GM23338 (cell line): ENCODE results near the gene COL25A1. TPM values are rescaled to one million over a fixed set of nuclear protein-coding genes. Genes with fewer than 3 reads are reported as not detected.

Source experiments
- ATAC-seq: fragments of 200-7000 bp; cut with Tn5 transposase; 3 replicates; pipeline ENCODE4 v1.9.1; 2020
- DNase-seq: peaks from one replicate; pipeline ENCODE4 v3.0.0-alpha.2; 2015; ENCODE audit warnings: low spot score
- H2AFZ ChIP-seq: fragments of 200-600 bp; sonication (generic); 2 replicates; pipeline ENCODE4 v1.8.0; 2016; ENCODE audit warnings: antibody characterized with exemption, mild to moderate bottlenecking, moderate library complexity
- H3F3A ChIP-seq: fragments of 200-600 bp; sonication (generic); replicated peaks from 2 replicates; pipeline ENCODE4 v1.8.0; 2017; ENCODE audit warnings: antibody characterized with exemption, mixed run types, low read depth
- H3K27ac ChIP-seq: fragments of 200-600 bp; sonication (generic); 2 replicates; pipeline ENCODE4 v1.6.1; 2016; ENCODE audit warnings: low read depth
- H3K27me3 ChIP-seq: fragments of 200-600 bp; sonication (generic); 2 replicates; pipeline ENCODE4 v1.8.0; 2016; ENCODE audit warnings: mild to moderate bottlenecking, mixed run types, moderate library complexity; ENCODE audit not compliant: insufficient read depth
- H3K36me3 ChIP-seq: fragments of 200-600 bp; sonication (generic); 2 replicates; pipeline ENCODE4 v1.8.0; 2016; ENCODE audit warnings: mild to moderate bottlenecking; ENCODE audit not compliant: insufficient read depth
- H3K4me1 ChIP-seq: fragments of 200-600 bp; sonication (generic); 2 replicates; pipeline ENCODE4 v1.8.0; 2016; ENCODE audit warnings: mild to moderate bottlenecking, moderate library complexity; ENCODE audit not compliant: insufficient read depth
- H3K4me2 ChIP-seq: fragments of 200-600 bp; sonication (generic); 2 replicates; pipeline ENCODE4 v1.7.1; 2017; ENCODE audit warnings: mixed run types
- H3K4me3 ChIP-seq: fragments of 200-600 bp; sonication (generic); 2 replicates; pipeline ENCODE4 v1.6.1; 2016; ENCODE audit warnings: mixed run types
- H3K79me2 ChIP-seq: fragments of 200-600 bp; sonication (generic); replicated peaks from 2 replicates; pipeline ENCODE4 v1.8.0; 2017; ENCODE audit warnings: mild to moderate bottlenecking; ENCODE audit not compliant: insufficient read depth
- H3K9me2 ChIP-seq: fragments of 200-600 bp; sonication (generic); 2 replicates; pipeline ENCODE4 v1.8.0; 2017; ENCODE audit not compliant: insufficient read depth
- H4K20me1 ChIP-seq: fragments of 200-600 bp; sonication (generic); replicated peaks from 2 replicates; pipeline ENCODE4 v1.8.0; 2017; ENCODE audit warnings: mild to moderate bottlenecking; ENCODE audit not compliant: insufficient read depth
- H3K27ac Mint-ChIP-seq: 2 replicates; pipeline ENCODE4 v1.8.0; 2020; ENCODE audit warnings: inconsistent platforms, mild to moderate bottlenecking, moderate library complexity, mixed read lengths
- H3K27me3 Mint-ChIP-seq: 3 replicates; pipeline ENCODE4 v1.8.0; 2022; ENCODE audit warnings: low read depth, mild to moderate bottlenecking, moderate library complexity, mixed read lengths, inconsistent platforms; ENCODE audit not compliant: insufficient read depth, poor library complexity
- H3K36me3 Mint-ChIP-seq: 3 replicates; pipeline ENCODE4 v1.8.0; 2021; ENCODE audit warnings: low read depth, mild to moderate bottlenecking, inconsistent platforms, moderate library complexity, mixed read lengths
- H3K4me1 Mint-ChIP-seq: 3 replicates; pipeline ENCODE4 v1.8.0; 2020; ENCODE audit warnings: mild to moderate bottlenecking, inconsistent platforms, mixed read lengths
- H3K4me3 Mint-ChIP-seq: 3 replicates; pipeline ENCODE4 v1.8.0; 2021; ENCODE audit warnings: moderate library complexity, mild to moderate bottlenecking, inconsistent platforms, mixed read lengths
- H3K9me3 Mint-ChIP-seq: 3 replicates; pipeline ENCODE4 v1.8.0; 2020; ENCODE audit warnings: moderate library complexity, mild to moderate bottlenecking, inconsistent platforms, mixed read lengths
- CREB1 ChIP-seq: fragments of 250-450 bp; sonication (Bioruptor Pico); IDR thresholded peaks from 2 replicates; pipeline ENCODE4 v1.5.0; 2020; ENCODE audit warnings: low read depth, mild to moderate bottlenecking, moderate library complexity
- CTCF ChIP-seq, 2 experiments: fragments of 200-600 bp in 1 of 2; sonication (generic) in 1 of 2; conservative IDR thresholded peaks; 2 replicates each; pipeline versions ENCODE4 v1.5.1 to v1.6.1; 2016 to 2017; ENCODE audit warnings: antibody characterized with exemption in 2 of 2, low read depth in 2 of 2, mild to moderate bottlenecking in 2 of 2, moderate library complexity in 1 of 2
- ETS1 ChIP-seq: IDR thresholded peaks from 2 replicates; pipeline ENCODE4 v1.6.1; 2016; ENCODE audit warnings: antibody characterized with exemption
- EZH2 ChIP-seq: fragments of 200-600 bp; sonication (generic); IDR thresholded peaks from one replicate; pipeline ENCODE4 v1.8.0; 2017; ENCODE audit warnings: antibody characterized with exemption, mild to moderate bottlenecking, low read depth; ENCODE audit not compliant: unreplicated experiment
- EZH2phosphoT487 ChIP-seq: fragments of 200-600 bp; sonication (generic); IDR thresholded peaks from one replicate; pipeline ENCODE4 v1.8.1; 2018; ENCODE audit warnings: antibody characterized with exemption; ENCODE audit not compliant: unreplicated experiment
- JUNB ChIP-seq: IDR thresholded peaks from one replicate; pipeline ENCODE4 v1.6.1; 2016; ENCODE audit warnings: antibody characterized with exemption; ENCODE audit not compliant: unreplicated experiment
- NANOG ChIP-seq: IDR thresholded peaks from 2 replicates; pipeline ENCODE4 v1.6.1; 2016; ENCODE audit warnings: antibody characterized with exemption, borderline replicate concordance
- POLR2AphosphoS5 ChIP-seq: IDR thresholded peaks from 2 replicates; pipeline ENCODE4 v1.6.1; 2016; ENCODE audit warnings: antibody characterized with exemption, low read depth
- REST ChIP-seq: IDR thresholded peaks from one replicate; pipeline ENCODE4 v1.6.1; 2018; ENCODE audit warnings: antibody characterized with exemption; ENCODE audit not compliant: unreplicated experiment
- STAT1 ChIP-seq: IDR thresholded peaks from one replicate; pipeline ENCODE4 v1.6.1; 2016; ENCODE audit warnings: antibody characterized with exemption; ENCODE audit not compliant: unreplicated experiment
- ZNF114 ChIP-seq: fragments of 250-450 bp; sonication (Bioruptor Pico); IDR thresholded peaks from 2 replicates; pipeline ENCODE4 v1.5.0; 2020; ENCODE audit warnings: mild to moderate bottlenecking, moderate library complexity
- ZNF331 ChIP-seq: fragments of 250-450 bp; sonication (Bioruptor Pico); IDR thresholded peaks from 2 replicates; pipeline ENCODE4 v1.5.0; 2020; ENCODE audit warnings: low read depth, mild to moderate bottlenecking, moderate library complexity
- ZNF462 ChIP-seq: fragments of 250-450 bp; sonication (Bioruptor Pico); IDR thresholded peaks from 2 replicates; pipeline ENCODE4 v1.5.0; 2020; ENCODE audit warnings: mild to moderate bottlenecking, moderate library complexity
- polyA plus RNA-seq: library from polyadenylated mRNA; unstranded; fragments of >200 nt; fragmentation: Nextera tagmentation; extraction: Ambion mirVana; gene quantifications from 2 replicates; pipeline ENCODE4 v1.2.1, GENCODE V29; 2016
- total RNA-seq: library from RNA; depleted of rRNA; stranded (reverse); fragments of >200 nt; shearing (Covaris generic); gene quantifications from 2 replicates; pipeline ENCODE4 v1.2.3, GENCODE V29; 2014

COL25A1 gene
- total and polyA plus RNA-seq, 2 experiments from 2014 or later = 3.9 to 5.6 TPM

GRCh38 chr4:109154424-109154823, 148.0 kb downstream of the COL25A1 start:
- no peaks in the 10 kb centered on the region for H3K4me1 ChIP-seq
- no peak for ATAC-seq
- no peak overlapping the region for H3K4me3 ChIP-seq
- DNase-seq = no peak
- H3K9me2 ChIP-seq = no peaks in the 10 kb centered on the region
- no peaks in the 10 kb centered on the region for H3K36me3 ChIP-seq
- H3K4me1 Mint-ChIP-seq = no peaks in the 10 kb centered on the region; the same call in 2 of the 3 replicates
- no peak overlapping the region for H3K4me3 Mint-ChIP-seq
- H4K20me1 ChIP-seq = no peaks in the 10 kb centered on the region
- no peaks in the 10 kb centered on the region for H3K27me3 ChIP-seq
- no peaks in the 10 kb centered on the region for H3K9me3 Mint-ChIP-seq
- H2AFZ ChIP-seq = no peak overlapping the region
- no peaks in the 10 kb centered on the region for H3K36me3 Mint-ChIP-seq
- H3K27me3 Mint-ChIP-seq = no peaks in the 10 kb centered on the region
- TF ChIP-seq EZH2phosphoT487 = no peak
- no peak for TF ChIP-seq JUNB
- TF ChIP-seq STAT1 = no peak
- no peak for TF ChIP-seq EZH2
- TF ChIP-seq ZNF462 (CRISPR knock-in tag) = no peak
- TF ChIP-seq NANOG = no peak
- TF ChIP-seq CTCF (conservative IDR thresholded peaks at IDR 0.05; ENCODE audit: low read depth in 2 of 2) = no peak
- TF ChIP-seq CREB1 (CRISPR knock-in tag) = no peak
- no peak for TF ChIP-seq POLR2AphosphoS5
- TF ChIP-seq ETS1 = no peak
- no peak for TF ChIP-seq ZNF331 (CRISPR knock-in tag)
- no peak for TF ChIP-seq ZNF114 (CRISPR knock-in tag)
- no peak for TF ChIP-seq REST
- no peaks in the 10 kb centered on the region for H3K79me2 ChIP-seq
- no peaks in the 10 kb centered on the region for H3F3A ChIP-seq
- no peak overlapping the region for H3K27ac Mint-ChIP-seq
- H3K4me2 ChIP-seq = no peak overlapping the region
- H3K27ac ChIP-seq = no peak overlapping the region
